Naive thymus-derived CD4-positive, alpha-beta T cell (primary cell): ENCODE data around the gene PDE4D. TPM values are rescaled to one million over a fixed set of nuclear protein-coding genes. Genes with fewer than 3 reads are reported as not detected.

Source experiments
- ATAC-seq: fragments of 150-1000 bp; cut with Tn5 transposase; 2 replicates; pipeline ENCODE4 v1.10.0; 2021; ENCODE audit warnings: mild to moderate bottlenecking, moderate library complexity
- CTCF ChIA-PET: fragments of 350-600 bp; sonication (Branson Sonifier 250); formaldehyde crosslinking; loops from one replicate; lab custom pipeline; 2021; ENCODE audit warnings: antibody characterized with exemption; lab: Charles Lee
- POLR2A ChIA-PET: fragments of 350-600 bp; sonication (Branson Sonifier 250); formaldehyde crosslinking; loops from one replicate; lab custom pipeline; 2021; ENCODE audit warnings: antibody characterized with exemption, inconsistent platforms; lab: Charles Lee
- DNase-seq, 9 donors: peaks; one replicate each; pipeline versions ENCODE4 v3.0.0 to v3.0.0-alpha.2; 2020 to 2022; ENCODE audit warnings: mixed read lengths in 1 of 9
- H3K27ac ChIP-seq: one replicate; pipeline ENCODE4 v1.7.0; 2013; ENCODE audit warnings: mild to moderate bottlenecking, low read depth, low read length, moderate library complexity
- H3K27me3 ChIP-seq, 2 donors: one replicate each; pipeline ENCODE4 v1.7.0; 2013; ENCODE audit warnings: low read length in 2 of 2, mild to moderate bottlenecking in 2 of 2, moderate library complexity in 2 of 2; ENCODE audit not compliant: control insufficient read depth in 2 of 2, insufficient read depth in 2 of 2
- H3K36me3 ChIP-seq, 3 experiments: 1 replicate in 2 of 3; 2 replicates in 1 of 3; pipeline ENCODE4 v1.7.0; 2013; ENCODE audit warnings: low read length in 3 of 3, mild to moderate bottlenecking in 3 of 3, moderate library complexity in 1 of 3; ENCODE audit not compliant: insufficient read depth in 3 of 3, control insufficient read depth in 2 of 3
- H3K4me1 ChIP-seq, 2 donors: one replicate each; pipeline ENCODE4 v1.7.0; 2013; ENCODE audit warnings: low read length in 2 of 2, mild to moderate bottlenecking in 2 of 2, moderate library complexity in 1 of 2; ENCODE audit not compliant: control insufficient read depth in 2 of 2, insufficient read depth in 2 of 2
- H3K4me3 ChIP-seq: 2 replicates; pipeline ENCODE4 v1.7.0; 2013; ENCODE audit warnings: mild to moderate bottlenecking, low read length
- H3K9me3 ChIP-seq, 3 experiments: 1 replicate in 2 of 3; 2 replicates in 1 of 3; pipeline ENCODE4 v1.7.0; 2013; ENCODE audit warnings: low read length in 3 of 3; ENCODE audit not compliant: control insufficient read depth in 2 of 3
- H3K27ac Mint-ChIP-seq, 9 donors: one replicate each; pipeline ENCODE4 v1.8.0; 2020 to 2022; ENCODE audit warnings: mixed read lengths in 9 of 9, mild to moderate bottlenecking in 8 of 9, moderate library complexity in 5 of 9, inconsistent platforms in 2 of 9
- H3K27me3 Mint-ChIP-seq, 5 donors: one replicate each; pipeline ENCODE4 v1.8.0; 2021 to 2022; ENCODE audit warnings: mixed read lengths in 5 of 5, mild to moderate bottlenecking in 1 of 5
- H3K36me3 Mint-ChIP-seq, 5 donors: one replicate each; pipeline ENCODE4 v1.8.0; 2020 to 2022; ENCODE audit warnings: mixed read lengths in 5 of 5, mild to moderate bottlenecking in 3 of 5, inconsistent platforms in 1 of 5
- H3K4me1 Mint-ChIP-seq, 7 donors: one replicate each; pipeline ENCODE4 v1.8.0; 2020 to 2022; ENCODE audit warnings: mixed read lengths in 7 of 7, mild to moderate bottlenecking in 3 of 7, inconsistent platforms in 1 of 7
- H3K4me3 Mint-ChIP-seq, 10 donors: one replicate each; pipeline ENCODE4 v1.8.0; 2020 to 2022; ENCODE audit warnings: mild to moderate bottlenecking in 10 of 10, mixed read lengths in 10 of 10, moderate library complexity in 6 of 10, inconsistent platforms in 2 of 10
- H3K9me3 Mint-ChIP-seq, 11 donors: one replicate each; pipeline ENCODE4 v1.8.0; 2020 to 2022; ENCODE audit warnings: mixed read lengths in 11 of 11, mild to moderate bottlenecking in 4 of 11, inconsistent platforms in 1 of 11, moderate library complexity in 1 of 11
- intact Hi-C, 2 donors: fragments of 100-400 bp; cut with micrococcal nuclease; formaldehyde crosslinking; loops; one replicate each; pipeline ENCODE4 v1.15.1; 2023
- polyA plus RNA-seq, 2 donors: library from polyadenylated mRNA; unstranded; fragments of 300-500 nt; fragmentation: Illumina TruSeq; gene quantifications; one replicate each; pipeline ENCODE4 v1.2.3, GENCODE V29; 2021
- total RNA-seq, 6 experiments: library from RNA in 5 of 6; stranded (reverse) in 5 of 6; gene quantifications; 1 replicate in 5 of 6; 2 replicates in 1 of 6; pipeline ENCODE4 v1.2.3 and lab custom pipeline; 2021 to 2026

The PDE4D gene
- total and polyA plus RNA-seq, 7 experiments from 2014 or later, result 4.9 to 102 (median 38.8) TPM

DNA sequence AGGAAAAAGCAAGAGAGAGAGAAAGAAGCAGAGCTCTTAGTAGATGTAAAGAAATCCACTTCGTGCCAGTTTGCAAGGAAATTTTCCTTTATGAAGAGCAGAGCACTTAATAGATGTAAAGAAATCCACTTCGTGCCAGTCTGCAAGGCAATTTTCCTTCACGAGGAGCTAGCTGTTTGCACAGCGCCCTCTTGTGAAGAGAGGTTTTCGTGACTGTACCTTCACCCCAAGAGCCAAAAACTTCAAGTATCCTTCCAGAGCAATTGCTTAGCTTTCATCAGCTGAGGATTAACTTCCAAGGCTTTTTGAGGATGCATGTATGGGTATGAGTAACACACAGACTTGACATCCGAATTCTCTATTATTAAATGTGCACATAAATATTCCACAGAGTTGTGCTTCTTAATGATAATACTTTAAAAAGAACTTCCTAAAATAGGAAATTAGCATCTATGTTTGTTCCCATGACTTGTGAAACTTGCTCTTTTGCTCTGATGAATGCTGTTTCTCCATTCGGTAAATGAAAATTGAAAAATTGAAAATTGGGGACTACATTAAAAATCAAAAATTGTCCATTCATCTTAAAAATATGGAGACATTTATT is 525.6 kb downstream of the PDE4D start:
- Mint-ChIP-seq H3K4me3 (peak overlapping the region in 1 of 10 donors; percentile 24), H3K27me3 (peaks cover 0 to 32% (median 4%) of the 10 kb centered on the region in 5 donors), H3K36me3 (no peaks in the 10 kb centered on the region), H3K4me1 (peaks cover 0 to 5% (median 0%) of the 10 kb centered on the region in 7 donors), H3K27ac (no peak overlapping the region), H3K9me3 (peaks cover 0 to 5% (median 0%) of the 10 kb centered on the region in 11 donors)
- Histone ChIP-seq H3K4me3 (no peak overlapping the region), H3K4me1 (no peaks in the 10 kb centered on the region), H3K36me3 (no peaks in the 10 kb centered on the region), H3K27me3 (no peaks in the 10 kb centered on the region), H3K9me3 (no peaks in the 10 kb centered on the region), H3K27ac (no peak overlapping the region)
- ChIA-PET CTCF (interaction anchor here (0.6 to 2.9 kb wide), 7 partner anchors 9 to 480 kb away, joined by 3 to 29 read pairs (median 3); no protein-coding TSS in a partner anchor), POLR2A (no interaction called here)
- DNase-seq (peak in 8 of 9 donors; percentile 1 to 47 (median 30)), ATAC-seq (peak; percentile 60)
- intact Hi-C loops, result loop anchor here (1.0 to 5.0 kb wide), 5 partner anchors 180 to 496 kb away; no protein-coding TSS in a partner anchor

DNA sequence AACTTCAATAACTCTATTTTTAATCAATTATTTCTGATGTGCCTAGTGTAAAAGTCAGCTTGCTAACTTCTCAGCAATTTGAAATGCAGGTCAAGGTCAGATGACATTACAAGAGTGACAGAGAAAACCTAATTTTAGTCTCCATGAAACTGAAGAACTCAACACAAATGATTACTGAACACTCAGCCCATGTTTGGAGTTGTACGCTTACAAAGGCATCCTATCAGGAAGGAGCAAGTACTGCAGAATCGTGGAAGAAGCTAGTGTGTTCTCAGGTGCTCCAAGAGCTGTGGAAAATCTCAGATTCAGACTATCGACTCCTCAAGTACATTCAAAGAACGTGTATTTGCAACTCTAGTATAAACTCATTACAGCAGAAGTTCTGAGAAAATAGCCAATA is 526.7 kb downstream of the PDE4D start:
- no peak overlapping the region for H3K27ac Mint-ChIP-seq
- H3K4me3 Mint-ChIP-seq, result no peak overlapping the region
- ATAC-seq (no peak), DNase-seq (no peak)
- Histone ChIP-seq H3K27ac (no peak overlapping the region), H3K9me3 (no peaks in the 10 kb centered on the region), H3K27me3 (no peaks in the 10 kb centered on the region), H3K4me3 (no peak overlapping the region), H3K4me1 (no peaks in the 10 kb centered on the region), H3K36me3 (no peaks in the 10 kb centered on the region)
- H3K27me3 Mint-ChIP-seq, result peaks cover 0 to 32% (median 6%) of the 10 kb centered on the region in 5 donors
- no peaks in the 10 kb centered on the region for H3K36me3 Mint-ChIP-seq
- POLR2A ChIA-PET, result no interaction called here
- intact Hi-C loops, result loop anchor here (1.0 to 5.0 kb wide), 5 partner anchors 178 to 494 kb away; no protein-coding TSS in a partner anchor
- H3K9me3 Mint-ChIP-seq, result no peaks in the 10 kb centered on the region
- CTCF ChIA-PET, result interaction anchor here (0.7 to 2.9 kb wide), 5 partner anchors 22 to 474 kb away, joined by 3 to 29 read pairs (median 3); no protein-coding TSS in a partner anchor
- H3K4me1 Mint-ChIP-seq, result peaks cover 0 to 5% (median 0%) of the 10 kb centered on the region in 7 donors

DNA sequence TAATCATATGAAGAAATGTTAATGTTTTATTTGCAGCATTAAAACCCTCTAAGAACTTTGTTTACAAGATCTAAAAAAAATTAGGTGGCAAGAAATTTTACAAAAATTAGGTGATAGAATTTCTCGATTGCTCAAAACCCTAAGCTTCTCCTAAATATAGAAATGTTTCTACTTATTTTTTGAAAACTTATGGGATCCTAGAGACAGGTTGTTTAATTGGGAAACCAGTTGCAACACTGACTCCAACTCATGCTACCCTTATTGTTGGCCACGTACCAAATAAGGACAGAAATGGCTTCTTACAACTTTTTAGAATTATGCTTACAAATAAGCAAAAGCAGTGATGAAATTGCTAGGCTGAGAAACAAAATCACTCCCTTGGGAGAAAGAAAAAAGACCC is 531.1 kb downstream of the PDE4D start:
- POLR2A ChIA-PET, result no interaction called here
- H3K9me3 ChIP-seq, result no peaks in the 10 kb centered on the region
- no peaks in the 10 kb centered on the region for H3K27me3 ChIP-seq
- ATAC-seq (no peak), DNase-seq (no peak)
- H3K4me1 Mint-ChIP-seq, result peaks cover 0 to 6% (median 0%) of the 10 kb centered on the region in 7 donors
- no peaks in the 10 kb centered on the region for H3K36me3 Mint-ChIP-seq
- no peaks in the 10 kb centered on the region for H3K36me3 ChIP-seq
- intact Hi-C loops, result no loop called here
- peaks cover 5 to 38% (median 10%) of the 10 kb centered on the region in 5 donors for H3K27me3 Mint-ChIP-seq
- no peak overlapping the region for H3K27ac Mint-ChIP-seq
- no peaks in the 10 kb centered on the region for H3K9me3 Mint-ChIP-seq
- no peaks in the 10 kb centered on the region for H3K4me1 ChIP-seq
- no peak overlapping the region for H3K27ac ChIP-seq
- no peak overlapping the region for H3K4me3 ChIP-seq
- CTCF ChIA-PET, result no interaction called here
- no peak overlapping the region for H3K4me3 Mint-ChIP-seq

DNA sequence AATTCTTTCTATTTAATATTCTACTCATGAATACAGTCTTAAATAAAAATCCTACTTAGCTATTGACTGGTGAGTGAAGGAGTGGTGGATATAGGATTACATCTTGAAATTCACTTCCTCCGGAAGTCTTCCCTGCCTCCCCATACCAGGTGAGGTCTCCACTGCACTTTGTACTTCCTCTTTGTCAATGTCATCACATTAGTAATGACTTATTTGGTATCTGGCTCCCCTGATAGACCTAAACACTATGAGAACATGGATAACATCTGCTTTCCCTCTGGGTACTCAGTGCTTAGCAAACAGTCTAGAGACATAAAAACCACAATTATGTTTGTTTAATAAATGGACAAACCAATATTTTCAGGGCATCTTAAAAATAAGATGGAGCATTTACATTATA is 532.1 kb downstream of the PDE4D start:
- Histone ChIP-seq H3K4me1 (no peaks in the 10 kb centered on the region), H3K9me3 (no peaks in the 10 kb centered on the region), H3K27me3 (no peaks in the 10 kb centered on the region), H3K27ac (no peak overlapping the region), H3K36me3 (no peaks in the 10 kb centered on the region), H3K4me3 (no peak overlapping the region)
- Mint-ChIP-seq H3K4me3 (no peak overlapping the region), H3K4me1 (peaks cover 0 to 9% (median 0%) of the 10 kb centered on the region in 7 donors), H3K9me3 (no peaks in the 10 kb centered on the region), H3K27ac (no peak overlapping the region), H3K27me3 (peaks cover 5 to 37% (median 12%) of the 10 kb centered on the region in 5 donors), H3K36me3 (no peaks in the 10 kb centered on the region)
- ATAC-seq (no peak), DNase-seq (no peak)
- POLR2A ChIA-PET, result no interaction called here
- CTCF ChIA-PET, result no interaction called here
- intact Hi-C loops, result no loop called here

DNA sequence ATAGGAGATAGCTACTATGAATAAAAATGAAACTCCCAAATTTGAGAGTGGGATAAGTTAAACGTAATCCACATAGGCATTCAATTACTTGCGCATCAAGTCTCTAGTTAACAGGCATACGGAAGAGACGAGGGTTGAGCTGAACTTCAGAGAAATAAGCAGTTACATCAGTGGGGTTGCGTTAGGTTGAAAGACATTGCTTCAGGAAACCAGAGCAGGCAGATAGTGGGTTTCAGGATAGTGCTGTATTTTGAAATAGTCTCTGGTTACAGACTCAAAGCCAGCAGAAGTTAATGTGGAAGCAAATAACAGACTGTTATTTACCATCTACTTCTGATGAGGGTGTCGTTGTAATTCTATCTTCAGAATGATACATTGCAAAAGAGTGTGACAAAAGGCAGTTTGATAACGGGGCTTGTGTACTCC is 533.4 kb downstream of the PDE4D start:
- intact Hi-C loops, result no loop called here
- CTCF ChIA-PET, result no interaction called here
- Mint-ChIP-seq H3K4me3 (no peak overlapping the region), H3K9me3 (no peaks in the 10 kb centered on the region), H3K36me3 (no peaks in the 10 kb centered on the region), H3K27ac (no peak overlapping the region), H3K4me1 (peaks cover 0 to 9% (median 0%) of the 10 kb centered on the region in 7 donors), H3K27me3 (peaks cover 5 to 34% (median 12%) of the 10 kb centered on the region in 5 donors)
- Histone ChIP-seq H3K27ac (no peak overlapping the region), H3K4me3 (no peak overlapping the region), H3K27me3 (no peaks in the 10 kb centered on the region), H3K4me1 (no peaks in the 10 kb centered on the region), H3K9me3 (no peaks in the 10 kb centered on the region), H3K36me3 (no peaks in the 10 kb centered on the region)
- ATAC-seq (peak; percentile 45), DNase-seq (no peak)
- POLR2A ChIA-PET, result no interaction called here

DNA sequence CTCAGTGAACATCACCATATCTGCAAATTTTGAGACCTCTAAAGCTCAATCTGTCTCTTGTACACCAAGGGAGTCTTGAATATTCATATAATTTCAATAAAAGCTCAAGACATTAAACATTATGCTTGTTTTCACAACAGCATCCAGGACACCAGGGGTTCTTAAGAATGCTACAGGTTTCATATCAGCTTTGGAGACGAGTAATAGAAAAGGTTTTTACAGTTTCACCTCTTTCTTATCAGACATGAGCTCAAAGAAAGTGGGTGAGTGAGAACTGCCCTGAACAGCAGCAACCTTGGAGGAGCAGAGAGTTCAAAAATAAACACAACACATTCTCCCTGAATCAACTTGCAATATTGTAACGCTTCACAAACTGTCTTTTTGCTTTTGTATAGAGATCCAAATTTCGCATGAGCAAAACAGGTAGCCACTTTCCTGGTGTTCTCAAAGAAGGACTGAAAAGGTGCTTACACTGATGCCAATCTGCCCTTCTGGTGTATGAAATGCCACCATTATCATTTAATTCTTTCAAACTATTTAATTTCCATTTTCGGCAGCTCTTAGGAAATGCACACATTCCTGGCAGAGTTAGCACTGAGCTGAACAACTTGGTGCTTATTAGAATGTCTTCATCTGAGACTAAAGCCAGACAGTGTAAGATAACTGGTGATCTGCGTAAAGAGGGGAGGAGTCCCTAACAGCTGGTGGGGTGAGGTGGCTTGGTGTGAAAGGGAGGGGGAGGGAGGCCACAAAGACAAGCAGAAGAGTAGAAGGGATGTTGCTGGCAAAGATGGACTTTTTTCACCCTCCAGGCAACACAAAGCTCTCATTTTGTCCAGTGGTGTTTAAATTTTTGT is 535.3 kb downstream of the PDE4D start:
- intact Hi-C loops, result no loop called here
- H3K4me3 ChIP-seq, result no peak overlapping the region
- Mint-ChIP-seq H3K27ac (no peak overlapping the region), H3K9me3 (no peaks in the 10 kb centered on the region), H3K4me1 (peaks cover 0 to 9% (median 0%) of the 10 kb centered on the region in 7 donors), H3K4me3 (no peak overlapping the region), H3K36me3 (no peaks in the 10 kb centered on the region), H3K27me3 (peaks cover 13 to 36% (median 20%) of the 10 kb centered on the region in 5 donors)
- H3K4me1 ChIP-seq, result no peaks in the 10 kb centered on the region
- no peaks in the 10 kb centered on the region for H3K9me3 ChIP-seq
- peak; percentile 66 for ATAC-seq
- no peaks in the 10 kb centered on the region for H3K36me3 ChIP-seq
- DNase-seq, result no peak
- H3K27ac ChIP-seq, result no peak overlapping the region
- ChIA-PET POLR2A (no interaction called here), CTCF (interaction anchor here (1.4 to 1.9 kb wide), 2 partner anchors 10 to 22 kb away, joined by 4 to 5 read pairs; no protein-coding TSS in a partner anchor)
- no peaks in the 10 kb centered on the region for H3K27me3 ChIP-seq
